HG02884 (cell line): Measurements from ENCODE around the gene AASDHPPT.
A peak's percentile ranks its signal among the peaks of the same experiment; 100 is the strongest.
"Not testable (repeated sequence)": the region's sequence is repeated elsewhere in the genome, so short reads cannot be mapped to it uniquely, and the experiment has no call there.

Experiments
- ATAC-seq: cut with Tn5 transposase; IDR thresholded peaks from one replicate; pipeline ENCODE4 v1.9.1; 2021; ENCODE audit warnings: mild to moderate bottlenecking, moderate library complexity; ENCODE audit not compliant: unreplicated experiment

The AASDHPPT gene, protein sequence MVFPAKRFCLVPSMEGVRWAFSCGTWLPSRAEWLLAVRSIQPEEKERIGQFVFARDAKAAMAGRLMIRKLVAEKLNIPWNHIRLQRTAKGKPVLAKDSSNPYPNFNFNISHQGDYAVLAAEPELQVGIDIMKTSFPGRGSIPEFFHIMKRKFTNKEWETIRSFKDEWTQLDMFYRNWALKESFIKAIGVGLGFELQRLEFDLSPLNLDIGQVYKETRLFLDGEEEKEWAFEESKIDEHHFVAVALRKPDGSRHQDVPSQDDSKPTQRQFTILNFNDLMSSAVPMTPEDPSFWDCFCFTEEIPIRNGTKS

DNA sequence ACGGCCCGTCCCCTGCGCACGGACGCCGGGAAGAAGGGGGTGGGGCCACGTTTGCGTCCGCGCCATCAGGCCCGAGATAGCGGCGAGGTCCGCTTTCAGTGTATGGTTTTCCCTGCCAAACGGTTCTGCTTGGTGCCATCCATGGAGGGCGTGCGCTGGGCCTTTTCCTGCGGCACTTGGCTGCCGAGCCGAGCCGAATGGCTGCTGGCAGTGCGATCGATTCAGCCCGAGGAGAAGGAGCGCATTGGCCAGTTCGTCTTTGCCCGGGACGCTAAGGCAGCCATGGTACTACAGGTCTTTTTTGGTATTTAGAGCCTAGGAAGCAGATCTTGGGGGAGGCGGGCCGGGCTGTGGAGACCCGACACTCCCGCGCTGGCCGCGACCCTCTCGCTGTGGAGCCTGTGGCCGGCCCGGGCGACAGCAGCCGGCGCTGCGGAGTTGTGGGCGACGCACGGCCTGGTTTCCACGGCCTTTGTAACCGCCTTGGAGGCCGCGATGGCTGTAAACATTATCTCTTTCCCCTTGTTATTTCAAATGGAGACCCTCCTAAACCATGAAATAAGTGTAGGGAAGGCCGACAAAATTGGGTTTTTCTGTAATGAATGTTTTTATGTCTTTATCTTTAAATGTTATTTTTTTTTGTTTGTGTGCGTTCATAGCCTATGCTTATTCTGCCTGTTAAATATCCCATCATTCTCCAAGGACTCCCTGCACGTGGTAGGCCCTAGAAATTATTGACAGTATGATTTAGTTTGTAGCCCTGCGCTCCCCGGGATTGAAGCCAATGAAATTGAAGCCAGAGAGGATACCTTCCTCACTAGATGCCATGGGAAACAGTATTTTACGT, at the start of gene AASDHPPT:
Gene AASDHPPT, plus strand, starts transcription at position 54 of the 847 bp plus-strand sequence. Its CDS starts 49 bp downstream, at position 103.
- peak; percentile 17 for ATAC-seq

DNA sequence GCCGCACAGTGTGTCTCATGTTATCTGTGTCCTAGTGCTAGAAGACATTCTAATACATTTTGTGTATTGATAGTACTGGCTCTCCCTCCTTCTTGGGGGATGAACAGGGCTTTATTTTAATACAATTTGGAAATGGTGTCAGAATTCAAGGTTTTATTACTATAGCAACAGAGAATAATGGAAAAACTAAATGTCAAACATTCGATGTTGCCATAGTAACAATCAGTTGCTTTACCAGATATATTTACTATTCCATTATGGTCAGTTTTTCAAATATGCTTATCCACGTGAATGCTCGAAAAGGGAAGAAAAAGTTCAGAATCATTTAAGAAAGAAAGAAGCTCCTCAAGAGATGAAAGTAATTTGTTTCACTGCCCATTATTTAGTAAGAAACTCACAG, 46.9 kb upstream of the AASDHPPT start:
- no peak for ATAC-seq

DNA sequence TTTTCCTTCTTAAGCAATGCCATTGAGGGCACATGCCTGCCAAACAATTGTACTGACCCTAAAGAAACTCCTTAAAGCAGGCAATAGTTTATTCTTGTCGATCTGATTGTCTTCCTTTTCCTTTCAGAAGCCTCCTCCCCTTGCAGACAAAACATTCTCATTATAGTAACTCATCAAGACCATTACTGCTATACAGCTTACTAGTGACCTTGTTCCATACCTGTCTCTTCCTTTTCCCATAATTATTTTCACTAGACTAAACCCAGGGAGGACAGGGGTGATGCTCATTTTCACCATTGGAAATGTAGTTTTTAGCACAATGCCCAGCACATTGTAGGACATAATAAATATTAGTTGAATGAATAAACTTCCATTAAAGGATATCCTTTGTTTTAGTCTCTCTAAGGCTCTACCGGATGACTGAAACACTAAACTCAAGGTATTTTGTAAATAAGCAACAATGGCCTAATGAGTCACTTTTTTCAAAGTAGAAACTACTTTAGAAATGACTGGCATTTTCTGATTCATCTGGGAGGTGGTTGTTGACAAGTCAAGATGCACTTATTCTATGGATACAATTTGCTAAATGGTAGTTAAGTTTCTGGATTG, 46.2 kb upstream of the AASDHPPT start:
- no peak for ATAC-seq

DNA sequence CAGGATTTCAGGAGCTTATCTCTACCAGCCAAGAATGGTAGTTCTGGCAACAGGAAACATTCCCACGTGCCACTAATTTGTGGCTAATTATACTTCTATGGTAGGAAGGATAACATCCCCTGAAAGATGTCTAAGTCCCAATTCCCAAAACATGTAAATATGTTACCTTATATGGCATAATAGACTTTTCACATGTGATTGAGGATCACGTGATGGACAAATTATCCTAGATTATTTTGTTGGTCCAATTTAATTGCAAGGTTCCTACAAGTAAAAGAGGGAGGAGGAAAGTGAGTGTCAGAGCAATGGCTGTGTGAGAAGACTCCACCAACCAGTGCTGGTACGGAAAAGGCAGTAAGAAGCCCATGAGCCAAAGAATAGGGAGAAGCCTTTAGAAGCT, 45.5 kb upstream of the AASDHPPT start:
- no peak for ATAC-seq

DNA sequence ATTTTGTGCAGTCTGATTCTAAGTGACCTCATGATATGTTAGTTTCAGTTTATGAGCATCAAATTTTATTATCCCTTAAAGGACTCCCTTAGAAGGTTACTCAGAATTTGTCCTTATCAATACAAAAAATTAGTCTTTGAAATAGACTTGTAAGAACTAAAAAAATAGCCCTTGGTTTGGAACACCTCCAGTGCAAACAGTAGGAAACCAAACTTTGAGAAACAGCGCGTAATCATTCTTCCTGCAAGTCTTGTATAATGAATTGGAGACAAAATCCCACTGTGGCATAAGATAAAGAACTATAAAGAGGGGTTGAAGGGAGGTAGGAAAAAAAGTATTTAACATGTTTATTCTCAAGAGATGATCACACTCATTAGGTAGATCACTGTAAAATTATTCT, 44.6 kb upstream of the AASDHPPT start:
- ATAC-seq: no peak

DNA sequence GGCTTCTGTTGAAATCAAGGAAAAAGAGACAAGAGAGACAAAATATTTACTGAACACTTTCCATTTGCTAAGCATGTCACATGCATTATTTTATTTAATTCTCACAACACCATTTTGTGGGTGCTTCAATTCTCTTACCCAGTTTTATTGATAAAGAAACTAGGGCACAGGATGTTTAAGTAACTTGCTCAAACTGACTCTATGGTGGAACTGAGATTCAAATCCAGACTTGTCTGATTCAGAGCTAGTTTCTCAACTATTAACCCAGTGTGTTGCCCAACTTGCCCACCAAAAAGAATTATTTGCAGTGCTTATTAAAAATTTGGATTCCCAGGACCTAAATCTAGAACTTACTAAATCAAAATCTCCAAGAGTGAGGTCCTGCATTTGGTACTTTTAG, 33.9 kb upstream of the AASDHPPT start:
- ATAC-seq: no peak

DNA sequence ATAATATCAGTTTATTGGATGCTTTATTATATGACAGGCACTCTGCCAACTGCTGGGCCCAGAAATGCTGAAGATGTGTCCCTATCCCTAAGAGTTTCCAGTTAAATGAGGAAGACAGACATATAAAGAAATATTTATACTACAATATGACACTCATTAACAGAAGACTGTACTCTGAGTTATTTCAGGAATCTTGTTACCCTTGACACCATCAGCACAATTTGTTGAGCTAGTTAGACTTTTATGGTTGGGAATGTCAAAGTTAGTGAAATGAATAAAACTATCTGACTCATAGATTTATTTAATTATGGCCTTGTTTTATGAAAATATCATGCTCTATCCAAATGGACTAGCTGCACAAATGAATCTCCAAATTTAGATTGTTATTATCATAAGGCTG, 29.8 kb upstream of the AASDHPPT start:
- no peak for ATAC-seq

DNA sequence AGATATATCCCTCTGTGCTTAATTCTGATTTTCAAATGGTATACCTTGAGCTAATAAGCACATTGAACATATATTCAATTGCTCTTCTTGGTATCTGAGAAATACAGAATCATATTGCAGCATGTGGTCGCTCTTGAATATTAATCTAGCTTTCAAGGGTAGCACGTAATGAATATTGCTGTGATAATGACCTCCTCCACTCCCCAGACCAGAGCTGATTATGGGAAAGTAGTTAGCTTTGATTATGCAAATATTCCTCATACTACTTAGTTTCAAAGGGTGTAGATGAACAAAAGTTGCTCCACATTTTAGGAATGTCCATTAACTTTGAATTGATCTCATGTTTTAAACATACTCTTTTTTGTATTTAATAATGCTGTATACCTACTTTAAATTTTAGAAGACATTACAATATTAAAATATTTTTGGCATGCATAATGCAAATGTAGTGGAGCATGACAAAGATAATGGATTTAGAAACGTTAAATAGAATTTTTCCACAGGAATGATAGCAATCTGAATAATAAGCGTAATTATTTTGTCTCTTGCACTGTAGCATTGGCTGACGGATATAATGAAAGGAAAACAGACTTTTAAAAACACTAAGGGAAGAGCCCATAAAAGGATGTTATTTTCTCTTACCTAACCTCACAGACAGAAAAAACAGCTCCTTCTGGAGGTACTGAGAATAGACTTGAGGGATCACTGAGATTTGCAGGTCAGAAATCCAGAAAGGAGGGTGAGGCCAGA, 27.6 kb upstream of the AASDHPPT start:
- ATAC-seq: no peak

DNA sequence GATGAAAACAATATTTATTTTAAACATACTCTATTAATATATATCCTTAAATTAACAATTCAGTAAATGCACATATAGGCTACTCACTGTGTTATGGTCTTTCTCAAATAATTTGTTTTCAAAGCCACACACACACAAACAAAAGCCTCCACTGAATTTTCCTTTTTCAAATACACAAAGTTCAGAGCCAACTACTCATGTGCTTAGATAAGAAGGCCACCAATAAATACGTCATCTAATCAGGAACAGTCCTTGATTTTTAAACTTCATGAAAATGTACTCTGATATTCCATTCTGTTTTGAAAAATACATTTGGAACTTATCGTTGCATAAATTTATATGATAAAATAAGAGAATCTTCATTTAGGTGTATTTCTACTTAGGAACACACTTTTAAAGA, 26.4 kb upstream of the AASDHPPT start:
- ATAC-seq: no peak

DNA sequence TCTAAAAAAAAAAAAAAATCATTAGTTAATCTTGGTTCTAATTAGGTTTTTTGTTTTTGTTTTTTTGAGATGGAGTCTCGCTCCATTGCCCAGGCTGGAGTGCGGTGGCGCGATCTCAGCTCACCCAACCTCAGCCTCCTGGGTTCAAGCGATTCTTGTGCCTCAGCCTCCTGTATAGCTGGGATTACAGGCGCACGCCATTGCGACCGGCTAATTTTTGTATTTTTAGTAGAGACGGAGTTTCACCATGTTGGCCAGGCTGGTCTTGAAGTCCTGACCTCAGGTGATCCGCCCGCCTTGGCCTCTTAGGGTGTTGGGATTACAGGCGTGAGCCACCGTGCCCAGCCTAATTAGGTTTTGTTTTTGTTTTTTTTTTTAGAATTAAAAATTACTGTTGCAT, 19.1 kb upstream of the AASDHPPT start:
- not testable (repeated sequence) for ATAC-seq

DNA sequence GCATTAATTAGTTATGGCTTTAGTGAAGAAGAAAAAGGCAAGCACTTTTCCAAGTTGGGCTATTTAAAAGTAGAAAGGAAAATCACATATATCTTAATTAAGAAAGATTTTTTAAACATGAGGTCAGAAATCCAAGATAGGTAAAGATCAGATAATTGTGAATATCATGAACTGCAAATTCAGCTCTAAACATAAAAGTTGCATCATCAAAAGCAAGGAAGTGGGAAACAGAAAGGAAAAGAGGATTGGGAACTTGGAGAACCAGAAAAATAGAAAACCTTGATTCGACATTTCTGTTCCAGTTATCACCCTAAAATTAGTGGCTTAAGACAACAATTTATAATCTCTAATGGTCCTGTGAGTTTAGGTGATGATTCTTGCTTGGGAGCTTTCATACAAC, 17.8 kb upstream of the AASDHPPT start:
- ATAC-seq: no peak

DNA sequence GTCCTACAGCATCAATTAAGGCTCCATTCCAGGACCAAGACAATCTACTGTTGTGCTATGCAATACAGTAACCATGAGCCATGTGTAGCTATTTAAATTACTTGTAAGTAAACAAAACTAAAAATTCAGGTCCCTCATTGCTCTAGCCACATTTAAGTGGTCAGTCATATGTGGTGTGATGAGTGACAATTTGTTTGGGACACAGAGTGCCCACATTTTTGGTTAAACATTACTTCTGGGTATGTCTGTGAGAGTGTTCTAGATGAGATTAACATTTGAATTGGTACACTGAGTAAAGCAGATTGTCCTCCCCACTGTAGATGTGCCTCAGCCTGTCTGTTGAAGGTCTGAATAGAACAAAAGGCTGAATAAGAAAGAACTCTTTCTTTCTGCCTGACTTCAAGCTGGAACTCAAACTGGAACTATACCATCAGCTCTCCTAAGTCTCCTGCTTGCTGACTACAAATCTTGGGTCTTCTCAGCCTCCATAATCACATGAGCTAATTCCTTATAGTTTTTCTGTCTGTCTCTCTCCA, 16.1 kb upstream of the AASDHPPT start:
- ATAC-seq: no peak

DNA sequence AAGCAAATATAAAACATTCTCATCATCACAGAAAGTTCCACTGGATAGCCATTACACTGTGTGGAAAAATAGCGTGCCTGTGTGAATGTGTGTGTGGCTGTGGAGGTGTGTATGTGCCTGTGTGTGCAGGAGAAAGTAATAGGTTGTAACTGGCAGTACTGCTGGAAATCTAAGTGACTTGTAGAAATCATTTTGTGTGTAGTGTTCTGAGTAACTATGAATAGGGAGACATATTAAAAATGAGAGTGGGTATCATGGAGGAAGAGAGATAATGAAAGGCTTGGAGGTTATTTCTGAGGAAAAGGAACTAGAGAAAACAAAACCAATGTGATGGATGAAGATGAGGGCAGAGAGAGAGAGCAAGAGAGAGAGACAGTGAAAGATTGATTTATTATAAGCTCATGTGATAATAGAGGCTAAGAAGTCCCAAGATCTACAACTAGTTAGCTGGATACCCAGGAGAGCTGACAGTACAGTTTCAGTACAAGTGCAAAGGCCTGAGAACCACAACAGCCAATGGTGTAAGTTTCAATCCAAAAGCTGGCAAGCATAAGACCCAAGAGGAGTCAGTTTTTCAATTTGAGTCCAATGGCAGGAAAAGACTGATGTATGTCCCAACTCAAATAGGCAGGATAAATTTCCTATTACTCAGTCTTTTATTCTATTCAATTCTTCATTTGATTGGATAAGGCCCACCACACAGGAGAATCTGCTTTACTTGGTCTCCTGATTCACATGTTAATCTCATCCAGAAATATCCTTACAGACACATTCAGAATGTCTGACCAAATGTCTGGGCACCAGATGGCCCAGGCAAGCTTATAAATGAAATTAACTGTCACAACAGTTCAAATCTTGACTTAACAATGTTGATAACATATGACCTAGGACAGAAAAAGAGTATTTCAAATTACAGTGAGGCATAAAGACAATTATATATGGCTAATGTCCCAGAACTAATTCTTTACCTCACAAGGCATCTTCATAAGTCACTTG, 15.2 kb upstream of the AASDHPPT start:
- no peak for ATAC-seq

DNA sequence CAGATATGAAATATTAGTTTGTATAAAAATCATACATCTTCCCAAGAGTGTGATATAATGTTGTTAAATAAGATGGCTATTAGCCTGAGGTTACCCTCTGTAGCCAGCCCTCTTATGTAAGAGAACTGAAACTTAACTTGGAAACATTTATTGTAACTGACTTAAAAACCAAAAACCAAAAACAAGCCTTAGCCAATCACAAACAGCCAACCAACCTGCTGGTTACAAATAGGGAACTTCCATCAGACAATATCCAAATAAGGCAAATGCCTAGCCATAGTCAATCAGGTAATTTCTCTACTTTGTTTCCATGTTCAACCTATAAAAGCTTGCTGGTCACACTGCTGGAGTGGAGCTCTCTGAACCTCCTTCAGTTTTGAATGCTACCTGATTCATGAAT, 14.5 kb upstream of the AASDHPPT start:
- peak; percentile 47 for ATAC-seq

DNA sequence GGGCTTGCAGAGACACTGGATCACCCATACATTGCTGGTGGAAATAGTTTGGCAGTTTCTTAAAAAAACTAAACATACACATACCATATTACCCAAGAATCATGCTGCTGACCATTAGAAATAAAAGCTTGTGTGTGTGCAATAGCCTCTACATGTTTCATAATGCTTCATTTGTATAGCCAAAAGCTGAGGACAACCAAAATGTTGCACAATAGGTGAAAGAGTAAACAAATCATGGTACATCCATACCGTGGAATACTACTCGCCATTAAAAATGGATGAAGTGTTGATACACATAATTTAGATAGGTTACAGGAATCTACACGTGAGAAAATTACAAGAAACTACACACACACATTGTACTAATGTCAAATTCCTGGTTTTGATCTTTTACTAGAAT, 6.9 kb upstream of the AASDHPPT start:
- ATAC-seq: no peak

DNA sequence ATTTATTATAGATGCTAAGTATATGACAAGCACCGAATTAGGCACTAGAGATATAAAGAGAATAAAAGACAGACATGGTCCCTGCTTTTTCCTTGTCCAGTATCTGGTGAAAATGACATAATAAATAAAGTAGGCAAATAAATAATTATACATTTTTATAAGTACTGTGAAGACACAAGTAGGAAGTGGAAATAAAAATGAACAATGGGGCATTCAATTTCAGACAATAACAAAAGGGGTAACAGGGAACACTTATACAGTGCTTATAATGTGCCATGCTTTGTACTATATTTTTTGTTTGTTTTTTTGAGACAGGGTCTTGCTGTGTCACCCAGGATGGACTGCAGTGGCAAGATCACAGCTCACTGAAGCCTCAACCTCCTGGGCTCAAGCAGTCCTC, 4.7 kb upstream of the AASDHPPT start:
- ATAC-seq: no peak

DNA sequence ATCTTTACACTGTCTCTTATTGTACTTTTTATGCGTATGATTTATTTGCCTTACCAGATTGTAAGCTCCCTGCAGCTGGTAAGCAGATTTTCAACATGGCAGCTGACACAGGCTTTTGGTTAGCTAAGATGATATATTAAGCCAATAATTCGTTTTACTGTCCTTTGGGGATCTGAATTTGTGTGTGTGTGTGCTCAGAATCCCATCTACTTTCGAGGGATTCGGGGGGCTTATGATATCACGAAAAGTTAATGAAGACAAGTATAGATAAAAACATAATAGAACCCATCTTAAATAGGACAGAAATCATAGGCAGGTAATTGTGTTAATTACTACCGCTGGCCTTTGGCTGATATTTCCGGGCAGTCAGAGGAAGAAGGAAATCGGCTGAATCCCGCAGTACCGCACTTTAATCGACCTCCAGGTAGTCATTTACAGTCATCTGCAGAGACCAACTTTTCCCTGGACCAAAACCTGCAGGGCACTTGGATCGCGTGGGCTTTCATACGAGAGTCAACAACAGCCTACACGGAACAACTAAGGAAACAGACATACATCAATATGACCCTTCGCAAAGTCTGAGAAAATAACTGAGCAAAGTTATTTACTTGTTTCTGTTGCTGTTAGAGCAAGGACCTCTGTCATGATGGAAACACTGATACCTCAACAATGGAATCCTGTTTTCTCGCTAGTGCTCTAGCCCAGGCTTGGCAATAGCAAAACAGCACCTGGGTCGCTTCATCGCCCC, 1.1 kb upstream of the AASDHPPT start:
- no peak for ATAC-seq

DNA sequence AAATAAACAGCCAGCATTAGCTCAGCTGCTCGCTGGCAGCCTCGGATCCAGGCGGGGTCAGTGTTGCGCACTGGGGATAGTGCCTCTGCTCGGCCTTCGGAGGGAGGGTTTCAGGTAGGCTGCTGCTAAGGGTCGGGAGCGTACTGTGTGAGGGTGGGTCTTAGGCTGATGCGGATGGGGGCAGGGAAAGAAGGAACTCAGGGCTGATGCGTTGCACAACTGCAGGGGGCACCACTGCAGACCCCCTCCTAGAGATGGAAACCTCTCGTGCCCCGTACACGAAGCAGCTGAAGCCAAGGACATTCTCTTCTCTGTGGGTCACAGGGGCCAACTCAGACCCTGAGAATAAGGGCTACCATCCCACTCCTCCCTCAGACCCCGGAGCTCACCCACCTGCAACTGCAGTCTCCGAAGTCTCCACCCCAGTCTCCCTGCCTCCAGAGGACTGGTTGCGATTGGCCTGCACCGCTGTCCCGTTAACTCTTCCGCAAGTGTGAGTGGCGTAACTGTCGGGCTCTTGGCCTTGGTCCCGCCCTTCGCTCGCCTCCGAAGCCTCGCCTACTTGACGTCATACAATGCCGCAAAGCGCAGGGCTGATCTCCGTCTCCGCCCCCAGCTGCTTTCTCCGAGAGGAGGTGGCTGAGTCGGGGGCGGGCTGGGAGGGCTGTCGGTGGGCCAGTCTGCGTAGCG, 398 bp upstream of the AASDHPPT start, which contains the start of gene KBTBD3:
Gene KBTBD3, minus strand, starts transcription at position 429 of the 690 bp plus-strand sequence. CDS start 18,250 bp downstream, outside the sequence.
- peak; percentile 93 for ATAC-seq
